Activated naive CD8-positive, alpha-beta T cell treated with anti-CD3 and anti-CD28 coated beads, Interleukin-2, amount 50 U/mL, for 16 hours (primary cell): ENCODE results near the gene MORC3.
"Not testable (repeated sequence)": the region's sequence is repeated elsewhere in the genome, so short reads cannot be mapped to it uniquely, and the experiment has no call there.

Experiments used
- DNase-seq: peaks from one replicate; pipeline ENCODE4 v3.0.0-alpha.2; 2020; ENCODE audit warnings: low read depth, low spot score

MORC3 gene

GRCh38 chr21:36325373-36326010 is 5.5 kb downstream of the MORC3 start:
- no peak for DNase-seq

- DNase-seq = no peak
These were observed 10.9 kb downstream of the MORC3 start for GRCh38 chr21:36330904-36331303.

GRCh38 chr21:36337099-36337509 is 17.1 kb downstream of the MORC3 start:
- no peak for DNase-seq

GRCh38 chr21:36338975-36339374 is 19.0 kb downstream of the MORC3 start:
- no peak for DNase-seq

- not testable (repeated sequence) for DNase-seq
These were observed 22.6 kb downstream of the MORC3 start for GRCh38 chr21:36342581-36342980.

- no peak for DNase-seq
These were observed 24.9 kb downstream of the MORC3 start for GRCh38 chr21:36344931-36345330.

- DNase-seq = no peak
These were observed 27.4 kb downstream of the MORC3 start for GRCh38 chr21:36347278-36347961.

- DNase-seq = no peak
These were observed 27.9 kb downstream of the MORC3 start for GRCh38 chr21:36347962-36348328.

- no peak for DNase-seq
These were observed 29.3 kb downstream of the MORC3 start for GRCh38 chr21:36349315-36349714.

GRCh38 chr21:36350282-36350910 is 30.4 kb downstream of the MORC3 start:
- no peak for DNase-seq

- DNase-seq = no peak
These were observed 35.1 kb downstream of the MORC3 start for GRCh38 chr21:36354918-36355680.

GRCh38 chr21:36355868-36356267 is 35.9 kb downstream of the MORC3 start:
- DNase-seq = no peak

GRCh38 chr21:36359185-36359584 is 39.2 kb downstream of the MORC3 start:
- no peak for DNase-seq

GRCh38 chr21:36369064-36369685 is 49.2 kb downstream of the MORC3 start:
- DNase-seq = no peak

GRCh38 chr21:36375994-36376393 is 56.0 kb downstream of the MORC3 start:
- DNase-seq = no peak

GRCh38 chr21:36377391-36377842 is 57.4 kb downstream of the MORC3 start:
- no peak for DNase-seq

GRCh38 chr21:36379251-36379650 is 59.3 kb downstream of the MORC3 start:
- no peak for DNase-seq

- no peak for DNase-seq
These were observed 62.0 kb downstream of the MORC3 start for GRCh38 chr21:36381841-36382589.

- DNase-seq = not testable (repeated sequence)
These were observed 62.7 kb downstream of the MORC3 start for GRCh38 chr21:36382722-36383121.

GRCh38 chr21:36384885-36385232 is 64.9 kb downstream of the MORC3 start:
- no peak for DNase-seq
